Astrocyte (in vitro differentiated cells and primary cell): ENCODE measurements around the gene EPHB2. TPM values are rescaled to one million over a fixed set of nuclear protein-coding genes. Genes with fewer than 3 reads are reported as not detected.

Experiments
- DNase-seq: peaks from one replicate; pipeline ENCODE4 v3.0.0-alpha.2; 2010; ENCODE audit warnings: low read depth
- FAIRE-seq: peaks from 2 replicates; lab custom pipeline; 2011; peaks lifted over from hg19 to GRCh38; lab: Jason Lieb, UNC
- H2AFZ ChIP-seq: 2 replicates; pipeline ENCODE4 v1.6.0; 2012; ENCODE audit warnings: low read depth, low read length, inconsistent platforms
- H3K27ac ChIP-seq: 2 replicates; pipeline ENCODE4 v1.5.1; 2011; ENCODE audit warnings: low read depth, low read length, inconsistent platforms
- H3K27me3 ChIP-seq: 2 replicates; pipeline ENCODE4 v1.6.0; 2011; ENCODE audit warnings: low read length, inconsistent platforms; ENCODE audit not compliant: insufficient read depth
- H3K36me3 ChIP-seq: 2 replicates; pipeline ENCODE4 v1.5.1; 2011; ENCODE audit warnings: low read length, inconsistent platforms; ENCODE audit not compliant: insufficient read depth
- H3K4me1 ChIP-seq: 2 replicates; pipeline ENCODE4 v1.5.1; 2011; ENCODE audit warnings: low read length, inconsistent platforms; ENCODE audit not compliant: insufficient read depth
- H3K4me2 ChIP-seq: 2 replicates; pipeline ENCODE4 v1.6.0; 2012; ENCODE audit warnings: low read length, inconsistent platforms
- H3K4me3 ChIP-seq: 2 replicates; pipeline ENCODE4 v1.5.1; 2011; ENCODE audit warnings: low read depth, mild to moderate bottlenecking, low read length, inconsistent platforms; ENCODE audit not compliant: insufficient read depth
- H3K79me2 ChIP-seq: 2 replicates; pipeline ENCODE4 v1.6.0; 2012; ENCODE audit warnings: mild to moderate bottlenecking, low read length, inconsistent platforms; ENCODE audit not compliant: insufficient read depth
- H3K9ac ChIP-seq: 2 replicates; pipeline ENCODE4 v1.6.0; 2012; ENCODE audit warnings: mild to moderate bottlenecking, low read length, inconsistent platforms
- H3K9me3 ChIP-seq: 2 replicates; pipeline ENCODE4 v1.5.1; 2012; ENCODE audit warnings: low read depth, mild to moderate bottlenecking, low read length, inconsistent platforms; ENCODE audit not compliant: insufficient read depth
- H4K20me1 ChIP-seq: 2 replicates; pipeline ENCODE4 v1.6.0; 2012; ENCODE audit warnings: low read length, inconsistent platforms; ENCODE audit not compliant: insufficient read depth
- H3K27ac Mint-ChIP-seq: one replicate; pipeline ENCODE4 v1.8.0; 2021; ENCODE audit warnings: mild to moderate bottlenecking, mixed read lengths; ENCODE audit not compliant: unreplicated experiment
- H3K27me3 Mint-ChIP-seq: one replicate; pipeline ENCODE4 v1.8.0; 2021; ENCODE audit warnings: low read depth, mixed read lengths; ENCODE audit not compliant: unreplicated experiment
- H3K36me3 Mint-ChIP-seq: one replicate; pipeline ENCODE4 v1.8.0; 2021; ENCODE audit warnings: low read depth, mixed read lengths; ENCODE audit not compliant: unreplicated experiment
- H3K4me1 Mint-ChIP-seq: one replicate; pipeline ENCODE4 v1.8.0; 2021; ENCODE audit warnings: low read depth, mixed read lengths; ENCODE audit not compliant: unreplicated experiment
- H3K4me3 Mint-ChIP-seq: one replicate; pipeline ENCODE4 v1.8.0; 2021; ENCODE audit warnings: mild to moderate bottlenecking, moderate library complexity, mixed read lengths; ENCODE audit not compliant: unreplicated experiment
- H3K9me3 Mint-ChIP-seq: one replicate; pipeline ENCODE4 v1.8.0; 2021; ENCODE audit warnings: mild to moderate bottlenecking, mixed read lengths; ENCODE audit not compliant: unreplicated experiment
- CTCF ChIP-seq: IDR thresholded peaks from 2 replicates; pipeline ENCODE4 v1.5.1; 2011; ENCODE audit warnings: low read depth, mild to moderate bottlenecking, inconsistent platforms, low read length, moderate library complexity; ENCODE audit not compliant: insufficient read depth
- EZH2 ChIP-seq: IDR thresholded peaks from 2 replicates; pipeline ENCODE4 v1.6.1; 2012; ENCODE audit warnings: mild to moderate bottlenecking, low read length, inconsistent platforms; ENCODE audit not compliant: insufficient read depth
- total RNA-seq: library from RNA; stranded (reverse); gene quantifications from 2 replicates; pipeline ENCODE4 v1.2.1, GENCODE V29; 2021

The EPHB2 gene
- total RNA-seq, 1 donor from 2014 or later, result 8.4 TPM

GRCh38 chr1:22804406-22804805 lies 93.8 kb downstream of the EPHB2 start:
- H3K4me2 ChIP-seq, result no peak overlapping the region
- no peak overlapping the region for H2AFZ ChIP-seq

GRCh38 chr1:22804969-22805671 lies 94.5 kb downstream of the EPHB2 start:
- no peak for FAIRE-seq
- no peaks in the 10 kb centered on the region for H3K36me3 ChIP-seq
- no peaks in the 10 kb centered on the region for H3K9me3 Mint-ChIP-seq

More at GRCh38 chr1:22804406-22804805, 93.8 kb downstream of the EPHB2 start:
- no peak for FAIRE-seq
- Histone ChIP-seq H3K27me3 (no peaks in the 10 kb centered on the region), H3K4me3 (no peak overlapping the region), H3K4me1 (peaks cover 19% of the 10 kb centered on the region), H4K20me1 (peaks cover 47% of the 10 kb centered on the region), H3K79me2 (peaks cover 24% of the 10 kb centered on the region), H3K9me3 (no peaks in the 10 kb centered on the region), H3K9ac (no peak overlapping the region), H3K27ac (no peak overlapping the region), H3K36me3 (no peaks in the 10 kb centered on the region)
- DNase-seq, result peak; percentile 56
- TF ChIP-seq EZH2, result no peak
- no peak for TF ChIP-seq CTCF
- Mint-ChIP-seq H3K27ac (no peak overlapping the region), H3K9me3 (no peaks in the 10 kb centered on the region), H3K27me3 (peaks cover 16% of the 10 kb centered on the region), H3K36me3 (no peaks in the 10 kb centered on the region), H3K4me1 (peaks cover 13% of the 10 kb centered on the region), H3K4me3 (no peak overlapping the region)

More at GRCh38 chr1:22804969-22805671, 94.5 kb downstream of the EPHB2 start:
- H3K9ac ChIP-seq, result no peak overlapping the region
- H3K79me2 ChIP-seq, result peaks cover 19% of the 10 kb centered on the region
- peaks cover 20% of the 10 kb centered on the region for H3K4me1 ChIP-seq
- Mint-ChIP-seq H3K27ac (peak overlapping the region; percentile 34), H3K4me1 (peaks cover 13% of the 10 kb centered on the region), H3K27me3 (peaks cover 21% of the 10 kb centered on the region), H3K4me3 (no peak overlapping the region), H3K36me3 (no peaks in the 10 kb centered on the region)
- no peak for DNase-seq
- H3K9me3 ChIP-seq, result no peaks in the 10 kb centered on the region
- no peaks in the 10 kb centered on the region for H3K27me3 ChIP-seq
- TF ChIP-seq EZH2 (no peak), CTCF (no peak)
- H4K20me1 ChIP-seq, result peaks cover 43% of the 10 kb centered on the region
- H2AFZ ChIP-seq, result no peak overlapping the region
- H3K4me2 ChIP-seq, result no peak overlapping the region
- H3K4me3 ChIP-seq, result no peak overlapping the region
- H3K27ac ChIP-seq, result no peak overlapping the region
